Left lung (tissue), 14 donors: Measurements from ENCODE around the gene ZNF28. TPM values are rescaled to one million over a fixed set of nuclear protein-coding genes. Genes with fewer than 3 reads are reported as not detected.
A peak's percentile ranks its signal among the peaks of the same experiment; 100 is the strongest.
"Not testable (repeated sequence)": the region's sequence is repeated elsewhere in the genome, so short reads cannot be mapped to it uniquely, and the experiment has no call there.

Experiments
- ATAC-seq: fragments of 200-7000 bp; cut with Tn5 transposase; one replicate; pipeline ENCODE4 v1.9.1; 2020; ENCODE audit warnings: moderate library complexity
- DNase-seq, 4 donors: peaks; one replicate each; pipeline ENCODE4 v3.0.0-alpha.2; 2013 to 2020
- H3K27ac ChIP-seq, 2 donors: fragments of 200-600 bp; sonication (generic) in 1 of 2; one replicate each; pipeline versions ENCODE4 v1.5.0 to v1.8.0; 2020 to 2021
- H3K27me3 ChIP-seq, 2 donors: fragments of 200-600 bp; sonication (generic) in 1 of 2; one replicate each; pipeline versions ENCODE4 v1.5.0 to v1.8.0; 2020 to 2021
- H3K36me3 ChIP-seq, 2 donors: fragments of 200-600 bp; sonication (generic) in 1 of 2; one replicate each; pipeline versions ENCODE4 v1.5.0 to v1.8.0; 2020 to 2021
- H3K4me1 ChIP-seq, 2 donors: fragments of 200-600 bp; one replicate each; pipeline ENCODE4 v1.8.0; 2021
- H3K4me3 ChIP-seq, 2 donors: fragments of 200-600 bp; sonication (generic) in 1 of 2; one replicate each; pipeline versions ENCODE4 v1.5.0 to v1.8.0; 2020 to 2021; ENCODE audit warnings: mild to moderate bottlenecking in 1 of 2
- H3K9me3 ChIP-seq, 2 donors: fragments of 200-600 bp; sonication (generic) in 1 of 2; one replicate each; pipeline versions ENCODE4 v1.5.0 to v1.8.0; 2020 to 2021
- intact Hi-C, 2 donors: fragments of 100-400 bp; cut with DNase I; formaldehyde crosslinking; loops; one replicate each; pipeline versions ENCODE4 v1.11.2 to v1.14.2; 2022
- long read RNA-seq, 12 donors: library from polyadenylated mRNA in 2 of 12; unstranded in 2 of 12; transcript quantifications; one replicate each; pipeline ENCODE4 v2.0.0 and lab custom pipeline, GENCODE V29; 2019 to 2026
- polyA plus RNA-seq, 6 donors: library from polyadenylated mRNA; unstranded; fragments of 120-200 nt; gene quantifications; one replicate each; pipeline ENCODE4 v1.2.1, GENCODE V29; 2013; ENCODE audit not compliant: insufficient read length in 6 of 6
- total RNA-seq, 2 donors: library from RNA; stranded (reverse); fragmentation: NEBNext Ultra II Directional; extraction: Animal tissue kit (Norgen Biotek cat#: 25700); gene quantifications; one replicate each; pipeline ENCODE4 v1.2.1, GENCODE V29; 2021
- donor health status: DM: no; HTN: yes; CAD: no.
- donor health status: DM: no; HTN: no; CAD: no.

The ZNF28 gene
- total RNA-seq, result 10 to 100 TPM; 18.8 to 24.4 TPM
- polyA plus RNA-seq, result 10 to 100 TPM; 14.1 to 18.7 (median 16.6) TPM
- long read RNA-seq, donor 1, full-length matches to known transcripts, result 6 of 26 reads
- long read RNA-seq, donor 1, partial matches to known transcripts, result 20 of 26 reads
- long read RNA-seq, donor 1, other reads (novel, unspliced or antisense), result 0 of 26 reads
- long read RNA-seq, donor 2, full-length matches to known transcripts, result 2 of 2 reads
- long read RNA-seq, donor 2, partial matches to known transcripts, result 0 of 2 reads
- long read RNA-seq, donor 2, other reads (novel, unspliced or antisense), result 0 of 2 reads
- long read RNA-seq, donor 3, full-length matches to known transcripts, result 3 of 3 reads
- long read RNA-seq, donor 3, partial matches to known transcripts, result 0 of 3 reads
- long read RNA-seq, donor 3, other reads (novel, unspliced or antisense), result 0 of 3 reads
- long read RNA-seq, donor 4, partial matches to known transcripts, result 0 of 1 reads
- long read RNA-seq, donor 4, other reads (novel, unspliced or antisense), result 1 of 1 reads
- long read RNA-seq, donor 5, full-length matches to known transcripts, result 4 of 4 reads
- long read RNA-seq, donor 5, partial matches to known transcripts, result 0 of 4 reads
- long read RNA-seq, donor 5, other reads (novel, unspliced or antisense), result 0 of 4 reads
- long read RNA-seq, donor 6, partial matches to known transcripts, result 0 of 1 reads
- long read RNA-seq, donor 6, other reads (novel, unspliced or antisense), result 0 of 1 reads
- long read RNA-seq, donor 7, partial matches to known transcripts, result 0 of 1 reads
- long read RNA-seq, donor 7, other reads (novel, unspliced or antisense), result 0 of 1 reads
- long read RNA-seq, donor 8, full-length matches to known transcripts, result 4 of 4 reads
- long read RNA-seq, donor 8, partial matches to known transcripts, result 0 of 4 reads
- long read RNA-seq, donor 8, other reads (novel, unspliced or antisense), result 0 of 4 reads
- long read RNA-seq, donor 9, result 0 reads
- long read RNA-seq, donor 10, partial matches to known transcripts, result 0 of 1 reads
- long read RNA-seq, donor 10, other reads (novel, unspliced or antisense), result 0 of 1 reads
- long read RNA-seq, donor 11, result 0 reads
- long read RNA-seq, donor 12, result 0 reads

DNA sequence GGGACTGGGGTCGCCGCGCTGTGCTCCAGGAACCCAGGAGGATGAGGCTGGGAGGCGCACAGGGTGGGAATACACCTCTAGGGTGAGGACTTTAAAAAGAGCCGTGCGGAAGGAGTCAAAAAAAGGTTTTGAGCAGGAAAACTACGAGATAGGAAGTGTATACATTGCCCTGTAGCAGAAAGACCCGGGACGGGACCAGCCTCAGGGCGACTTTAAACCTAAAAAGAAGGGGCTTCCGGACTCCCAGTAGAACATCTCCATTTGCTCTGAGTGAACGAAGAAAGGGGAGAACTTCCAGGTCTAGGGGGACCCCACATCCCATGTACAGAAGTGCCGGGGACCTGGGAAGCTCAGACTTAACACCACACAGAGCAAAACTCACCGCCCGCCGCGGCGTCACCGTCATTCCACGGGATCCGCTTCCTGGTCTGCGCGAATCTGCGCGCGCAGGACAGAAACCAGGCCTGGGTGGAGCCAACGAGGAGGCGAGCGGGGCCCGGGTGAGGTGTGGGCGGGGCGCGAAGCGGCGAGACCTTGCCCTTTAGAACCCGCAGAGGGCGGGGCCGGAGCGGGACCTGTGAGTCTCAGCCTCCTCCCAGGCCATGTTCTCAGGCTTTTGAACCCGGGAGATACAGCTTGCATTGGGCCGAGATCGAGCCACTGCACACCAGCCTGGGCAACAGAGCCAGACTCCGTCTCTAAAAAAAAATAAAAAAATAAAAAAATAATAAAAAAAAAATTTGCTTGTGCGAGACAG is at the start of gene ZNF28:
Gene ZNF28 (minus strand): TSS at position 430 of the 757 bp plus-strand sequence. CDS start 3,675 bp downstream, outside the sequence.
- Histone ChIP-seq H3K27ac (peak within 1 kb of the TSS in 1 of 2 donors; percentile 58), H3K4me3 (peak within 1 kb of the TSS; percentile 52 to 62), H3K36me3 (peaks cover 0 to 18% of the 10 kb centered on the region in 2 donors), H3K9me3 (peaks cover 0 to 31% of the 10 kb centered on the region in 2 donors)
- H3K27me3 ChIP-seq, intact Hi-C loops, H3K4me1 ChIP-seq: not testable (repeated sequence)
- DNase-seq (peak; percentile 27 to 92 (median 55)), ATAC-seq (peak; percentile 100)

DNA sequence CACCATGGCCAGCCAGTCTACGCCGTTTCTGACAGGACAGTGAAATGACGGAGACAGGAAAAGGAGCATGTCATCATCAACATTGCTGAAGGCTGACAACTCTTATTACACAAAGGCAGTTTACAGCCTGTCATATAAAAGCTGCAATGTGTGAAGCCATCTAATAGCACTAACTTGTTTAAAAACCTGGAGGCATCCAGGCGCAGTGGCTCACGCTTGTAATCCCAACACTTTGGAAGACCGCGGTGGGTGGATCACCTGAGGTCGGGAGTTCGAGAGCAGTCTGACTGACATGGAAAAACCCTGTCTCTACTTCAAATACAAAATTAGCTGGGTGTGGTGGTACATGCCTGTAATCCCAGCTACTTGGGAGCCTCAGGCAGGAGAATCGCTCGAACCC is 46.6 kb upstream of the ZNF28 start:
- DNase-seq, H3K36me3 ChIP-seq, H3K4me1 ChIP-seq, H3K27ac ChIP-seq, H3K27me3 ChIP-seq, intact Hi-C loops, H3K4me3 ChIP-seq, ATAC-seq: not testable (repeated sequence)
- H3K9me3 ChIP-seq, result peaks cover 0 to 20% of the 10 kb centered on the region in 2 donors

DNA sequence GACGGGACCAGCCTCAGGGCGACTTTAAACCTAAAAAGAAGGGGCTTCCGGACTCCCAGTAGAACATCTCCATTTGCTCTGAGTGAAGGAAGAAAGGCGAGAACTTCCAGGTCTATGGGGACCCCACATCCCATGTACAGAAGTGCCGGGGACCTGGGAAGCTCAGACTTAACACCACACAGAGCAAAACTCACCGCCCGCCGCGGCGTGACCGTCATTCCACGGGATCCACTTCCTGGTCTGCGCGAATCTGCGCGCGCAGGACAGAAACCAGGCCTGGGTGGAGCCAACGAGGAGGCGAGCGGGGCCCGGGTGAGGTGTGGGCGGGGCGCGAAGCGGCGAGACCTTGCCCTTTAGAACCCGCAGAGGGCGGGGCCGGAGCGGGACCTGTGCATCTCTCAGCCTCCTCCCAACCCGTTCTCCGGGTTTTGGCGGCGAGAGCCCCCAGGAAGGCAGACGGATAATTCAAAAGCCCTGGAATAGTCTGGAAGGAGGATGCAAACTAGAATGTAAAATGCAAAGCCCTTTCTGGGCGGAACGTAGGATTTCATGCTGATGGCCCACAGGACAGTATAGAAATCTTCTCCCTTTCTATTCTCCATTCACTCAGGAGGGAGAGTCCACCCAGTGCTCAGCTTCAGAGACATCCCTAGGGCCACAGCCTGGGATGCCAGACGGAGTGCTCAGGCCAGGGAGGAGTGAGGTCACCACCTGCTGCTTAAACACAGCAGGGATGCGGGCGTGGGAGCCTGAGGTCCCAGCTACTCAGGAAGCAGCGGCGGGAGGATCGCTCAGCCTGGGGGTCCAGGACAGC is 36.2 kb upstream of the ZNF28 start, which contains the start of gene ZNF468:
Gene ZNF468 (minus strand): TSS at position 242 of the 814 bp plus-strand sequence. CDS start 3,347 bp downstream, outside the sequence.
- ATAC-seq (peak; percentile 100), DNase-seq (peak; percentile 45 to 95 (median 66))
- H3K9me3 ChIP-seq, intact Hi-C loops, H3K27me3 ChIP-seq, H3K4me1 ChIP-seq: not testable (repeated sequence)
- Histone ChIP-seq H3K27ac (peak within 1 kb of the TSS; percentile 8 to 50), H3K4me3 (peak within 1 kb of the TSS; percentile 61 to 69), H3K36me3 (peaks cover 0 to 21% of the 10 kb centered on the region in 2 donors)

DNA sequence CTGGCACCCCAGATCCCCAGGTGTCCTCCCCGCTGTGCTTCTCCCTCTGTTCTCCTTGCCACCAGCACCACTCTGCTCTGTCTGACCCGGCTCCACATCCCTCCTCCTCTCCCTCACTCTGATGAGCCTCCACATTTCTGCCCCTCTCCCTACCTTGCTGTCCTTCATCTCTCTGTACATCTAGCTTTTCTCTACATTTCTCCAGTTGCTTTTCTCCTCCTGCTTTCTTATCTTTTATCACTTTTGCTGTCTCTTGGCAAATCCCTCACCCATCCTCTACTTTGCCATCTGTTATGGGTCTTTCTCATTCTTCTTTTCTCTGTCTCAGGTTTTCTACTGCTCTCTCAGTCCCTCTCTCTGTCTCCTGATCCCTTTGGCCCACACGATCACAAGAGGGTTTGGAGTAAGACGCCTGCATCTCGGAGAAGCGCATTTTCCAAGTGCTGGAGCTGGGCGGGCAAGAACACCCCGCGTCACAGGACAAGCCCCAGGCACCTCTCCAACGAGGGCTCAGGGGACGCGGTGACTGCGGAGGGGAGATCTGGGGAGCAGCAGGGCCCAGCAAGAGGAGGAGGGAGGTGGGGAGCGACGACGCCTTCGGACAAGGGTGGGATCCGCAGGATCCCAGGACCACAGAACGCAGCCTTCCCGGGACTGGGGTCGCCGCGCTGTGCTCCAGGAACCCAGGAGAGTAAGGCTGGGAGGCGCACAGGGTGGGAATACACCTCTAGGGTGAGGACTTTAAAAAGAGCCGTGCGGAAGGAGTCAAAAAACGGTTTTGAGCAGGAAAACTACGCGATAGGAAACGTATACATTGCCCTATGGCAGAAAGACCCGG is 35.3 kb upstream of the ZNF28 start:
- Histone ChIP-seq H3K4me3 (peak overlapping the region; percentile 61 to 69), H3K27ac (peak overlapping the region in 1 of 2 donors; percentile 50), H3K36me3 (peaks cover 0 to 29% of the 10 kb centered on the region in 2 donors)
- H3K27me3 ChIP-seq, intact Hi-C loops, H3K4me1 ChIP-seq, H3K9me3 ChIP-seq, DNase-seq: not testable (repeated sequence)
- peak; percentile 35 for ATAC-seq

DNA sequence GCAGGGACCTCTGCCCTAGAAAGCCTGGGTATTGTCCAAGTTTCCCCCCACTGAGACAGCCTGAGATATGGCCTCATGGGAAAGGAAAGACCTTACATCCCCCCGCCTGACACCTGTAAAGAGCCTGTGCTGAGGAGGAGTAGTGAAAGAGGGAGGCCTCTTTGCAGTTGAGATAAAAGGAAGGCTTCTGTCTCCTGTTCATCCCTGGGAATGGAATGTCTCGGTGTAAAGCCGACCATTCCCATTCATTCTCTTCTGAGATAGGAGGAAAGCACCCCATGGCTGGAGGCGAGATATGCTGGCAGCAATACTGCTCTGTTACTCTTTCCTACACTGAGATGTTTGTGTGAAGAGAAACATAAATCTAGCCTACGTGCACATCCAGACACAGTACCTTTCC is 25.9 kb upstream of the ZNF28 start:
- DNase-seq, H3K27ac ChIP-seq, intact Hi-C loops, H3K4me3 ChIP-seq, ATAC-seq, H3K4me1 ChIP-seq, H3K27me3 ChIP-seq: not testable (repeated sequence)
- peaks cover 0 to 63% of the 10 kb centered on the region in 2 donors for H3K9me3 ChIP-seq
- peaks cover 0 to 98% of the 10 kb centered on the region in 2 donors for H3K36me3 ChIP-seq

DNA sequence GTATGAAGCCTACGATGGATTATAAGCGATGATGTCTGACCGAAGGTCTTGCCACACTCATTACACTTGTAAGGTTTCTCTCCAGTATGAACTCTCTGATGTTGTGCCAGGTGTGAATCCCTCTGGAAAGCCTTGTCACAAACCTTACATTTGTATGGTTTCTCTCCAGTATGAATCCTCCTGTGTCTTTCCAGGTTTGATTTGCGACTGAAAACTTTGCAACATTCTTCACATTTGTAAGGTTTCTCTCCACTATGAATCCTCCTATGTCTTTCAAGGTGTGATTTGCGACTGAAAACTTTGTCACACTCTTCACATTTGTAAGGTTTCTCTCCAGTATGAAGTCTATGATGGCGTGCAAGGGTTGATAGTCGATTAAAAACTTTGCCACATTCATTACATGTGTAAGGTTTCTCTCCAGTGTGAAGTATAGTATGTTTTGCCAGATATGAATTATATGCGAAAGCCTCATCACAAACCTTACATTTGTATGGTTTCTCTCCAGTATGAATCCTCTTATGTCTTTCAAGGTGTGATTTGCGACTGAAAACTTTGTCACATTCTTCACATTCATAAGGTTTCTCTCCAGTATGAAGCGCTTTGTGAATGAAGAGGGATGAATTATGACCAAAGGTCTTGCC is 19.5 kb upstream of the ZNF28 start:
- H3K27me3 ChIP-seq, H3K4me3 ChIP-seq, ATAC-seq, intact Hi-C loops, H3K27ac ChIP-seq, DNase-seq, H3K4me1 ChIP-seq: not testable (repeated sequence)
- peaks cover 6 to 91% of the 10 kb centered on the region in 2 donors for H3K36me3 ChIP-seq
- peaks cover 0 to 99% of the 10 kb centered on the region in 2 donors for H3K9me3 ChIP-seq

DNA sequence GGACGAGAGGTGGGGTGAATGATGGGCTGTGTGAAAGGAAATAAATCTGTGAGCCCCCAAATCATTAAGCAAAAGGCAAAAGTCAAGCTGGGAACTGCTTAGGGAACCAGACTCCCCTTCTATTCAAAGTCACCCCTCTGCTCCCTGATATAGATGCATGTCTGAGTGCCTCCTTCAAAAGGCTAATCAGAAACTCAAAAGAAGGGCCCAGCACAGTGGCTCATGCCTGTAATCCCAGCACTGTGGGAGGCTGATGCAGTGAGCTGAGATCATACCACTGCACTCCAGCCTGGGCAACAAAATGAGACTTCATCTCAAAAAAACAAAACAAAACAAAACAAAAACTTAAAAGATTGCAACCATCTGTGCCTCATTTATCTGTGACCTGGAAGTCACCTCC is 12.9 kb upstream of the ZNF28 start:
- intact Hi-C loops, H3K4me3 ChIP-seq, DNase-seq, H3K4me1 ChIP-seq, ATAC-seq, H3K27ac ChIP-seq, H3K27me3 ChIP-seq: not testable (repeated sequence)
- peaks cover 0 to 25% of the 10 kb centered on the region in 2 donors for H3K36me3 ChIP-seq
- peaks cover 0 to 80% of the 10 kb centered on the region in 2 donors for H3K9me3 ChIP-seq

DNA sequence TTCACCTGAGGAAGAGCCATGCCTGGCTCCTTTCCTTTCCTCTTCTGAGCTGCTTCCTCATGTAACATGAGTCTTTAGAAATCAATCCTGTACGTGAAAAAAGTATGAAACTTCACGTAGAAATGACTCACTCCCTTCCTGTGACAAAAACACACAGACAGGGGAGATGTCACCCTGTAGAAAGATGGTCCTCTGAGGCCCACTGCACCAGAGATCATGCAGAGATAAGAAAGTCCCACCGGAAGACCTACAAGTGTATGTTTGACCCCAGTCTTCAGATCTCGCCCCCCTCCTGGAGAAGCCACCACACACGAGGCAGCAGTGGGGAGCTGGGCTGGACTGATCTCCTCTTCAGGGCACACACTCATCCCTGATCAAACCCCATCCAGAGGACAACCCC is 12.1 kb upstream of the ZNF28 start:
- ATAC-seq, H3K27ac ChIP-seq, H3K4me1 ChIP-seq, H3K4me3 ChIP-seq, intact Hi-C loops, H3K27me3 ChIP-seq, DNase-seq: not testable (repeated sequence)
- Histone ChIP-seq H3K9me3 (peaks cover 0 to 77% of the 10 kb centered on the region in 2 donors), H3K36me3 (peaks cover 0 to 17% of the 10 kb centered on the region in 2 donors)

DNA sequence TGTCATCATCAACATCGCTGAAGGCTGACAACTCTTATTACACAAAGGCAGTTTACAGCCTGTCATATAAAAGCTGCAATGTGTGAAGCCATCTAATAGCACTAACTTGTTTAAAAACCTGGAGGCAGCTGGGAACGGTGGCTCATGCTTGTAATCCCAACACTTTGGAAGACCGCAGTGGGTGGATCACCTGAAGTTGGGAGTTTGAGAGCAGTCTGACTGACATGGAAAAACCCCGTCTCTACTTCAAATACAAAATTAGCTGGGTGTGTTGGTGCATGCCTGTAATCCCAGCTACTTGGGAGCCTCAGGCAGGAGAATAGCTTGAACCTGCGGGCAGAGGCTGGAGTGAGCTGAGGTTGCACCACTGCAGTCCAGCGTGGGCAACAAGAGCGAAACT is 8.4 kb upstream of the ZNF28 start:
- H3K9me3 ChIP-seq, result peaks cover 0 to 71% of the 10 kb centered on the region in 2 donors
- H3K27me3 ChIP-seq, H3K4me1 ChIP-seq, DNase-seq, intact Hi-C loops, H3K4me3 ChIP-seq, ATAC-seq, H3K36me3 ChIP-seq, H3K27ac ChIP-seq: not testable (repeated sequence)
